GM21526 (cell line): Measurements from ENCODE around the gene PARD3.

Experiments
- ATAC-seq: cut with Tn5 transposase; IDR thresholded peaks from one replicate; pipeline ENCODE4 v1.9.1; 2021; ENCODE audit warnings: moderate library complexity; ENCODE audit not compliant: unreplicated experiment, low FRiP score

Gene PARD3

DNA sequence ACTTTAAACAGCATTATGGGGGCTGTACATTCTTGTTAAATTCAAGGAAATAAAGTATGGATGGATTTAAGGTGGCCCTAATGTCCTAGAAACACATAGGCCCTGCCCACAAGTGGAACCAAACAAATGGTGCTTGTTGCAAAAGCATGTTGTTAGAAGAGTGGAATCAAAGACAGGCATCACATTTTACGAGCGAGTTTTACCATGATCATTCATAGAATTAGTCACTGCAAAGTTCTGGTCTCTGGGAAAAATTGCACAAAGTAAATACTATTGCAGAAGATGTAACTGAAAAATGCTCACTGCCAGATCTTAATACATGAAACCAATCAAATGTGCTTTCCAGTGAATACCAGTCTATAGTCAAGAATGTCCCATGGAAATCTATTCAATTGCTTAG is 677.1 kb downstream of the PARD3 start:
- no peak for ATAC-seq

DNA sequence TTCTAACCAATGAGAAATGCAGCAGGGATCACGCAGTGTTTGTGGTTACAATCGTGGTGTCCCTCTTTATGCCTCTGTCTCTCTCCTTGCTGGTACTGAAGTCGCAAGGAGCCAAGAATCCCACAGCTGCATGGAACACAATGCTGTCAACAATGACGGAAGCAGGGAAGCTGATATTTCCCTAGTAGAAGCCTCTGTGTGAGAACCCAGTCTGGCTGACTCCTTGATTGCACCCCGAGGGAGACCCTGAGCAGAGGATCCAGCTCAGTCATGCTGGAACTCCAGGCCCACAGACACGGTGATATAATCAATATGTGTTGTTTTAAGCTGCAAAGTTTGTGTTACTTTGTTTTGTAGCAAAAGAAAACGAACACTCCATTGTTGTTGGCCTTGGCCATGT is 677.9 kb downstream of the PARD3 start:
- no peak for ATAC-seq

DNA sequence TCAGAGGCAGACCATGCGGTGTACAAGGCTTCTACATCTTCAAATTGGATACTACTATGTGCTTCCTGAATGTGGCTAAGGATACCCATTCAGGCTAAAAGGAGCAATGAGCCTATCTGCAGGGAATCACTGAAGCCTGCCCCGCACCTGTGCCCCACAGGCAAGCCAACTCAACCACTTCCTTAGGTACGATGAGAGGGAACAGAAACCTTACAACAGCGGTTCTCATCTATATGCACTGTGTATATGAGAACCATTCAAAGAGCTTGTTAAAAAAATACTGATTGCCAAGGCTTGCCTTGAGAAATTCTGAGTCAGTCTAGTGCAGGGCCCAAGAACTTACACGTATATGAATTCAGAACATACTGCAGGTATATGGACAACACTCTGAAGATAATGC is 679.6 kb downstream of the PARD3 start:
- no peak for ATAC-seq

DNA sequence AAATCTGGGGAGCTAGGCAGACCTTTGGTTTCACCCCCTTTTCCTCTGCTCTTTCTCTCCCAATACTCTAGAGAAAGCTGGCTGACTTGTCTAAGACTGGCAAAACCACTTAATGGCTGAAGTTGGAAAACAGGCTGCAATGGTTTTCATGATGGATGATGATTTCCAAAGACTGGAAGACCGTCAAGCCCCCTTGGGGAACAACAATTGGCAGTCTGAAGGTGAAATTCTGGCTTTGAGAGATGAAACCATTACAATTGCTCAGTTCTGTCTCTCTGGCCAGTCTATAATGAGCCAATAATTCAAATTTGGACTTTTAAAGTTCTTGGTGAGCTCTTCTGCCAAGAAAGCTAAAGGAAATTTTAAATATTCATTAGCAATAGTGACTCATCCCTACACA is 680.5 kb downstream of the PARD3 start:
- no peak for ATAC-seq

DNA sequence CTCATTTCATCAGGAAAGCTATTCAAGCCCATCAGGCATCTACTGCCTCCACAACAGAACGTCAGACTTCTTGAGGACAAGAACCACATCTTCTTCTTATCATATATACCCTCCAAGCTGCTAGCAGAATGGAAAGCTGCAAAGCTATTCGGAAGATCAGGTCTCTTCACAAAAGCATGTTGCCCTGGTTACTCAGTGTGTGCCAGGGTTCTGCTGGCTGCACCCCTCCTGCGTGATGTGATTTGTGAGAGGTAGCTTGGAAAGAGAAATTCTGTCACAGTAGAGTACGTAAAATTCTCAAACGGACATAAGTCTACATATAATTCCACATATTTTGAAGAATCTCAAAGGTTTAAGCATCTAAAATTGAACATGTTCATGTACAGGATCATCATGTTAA is 681.7 kb downstream of the PARD3 start:
- no peak for ATAC-seq

DNA sequence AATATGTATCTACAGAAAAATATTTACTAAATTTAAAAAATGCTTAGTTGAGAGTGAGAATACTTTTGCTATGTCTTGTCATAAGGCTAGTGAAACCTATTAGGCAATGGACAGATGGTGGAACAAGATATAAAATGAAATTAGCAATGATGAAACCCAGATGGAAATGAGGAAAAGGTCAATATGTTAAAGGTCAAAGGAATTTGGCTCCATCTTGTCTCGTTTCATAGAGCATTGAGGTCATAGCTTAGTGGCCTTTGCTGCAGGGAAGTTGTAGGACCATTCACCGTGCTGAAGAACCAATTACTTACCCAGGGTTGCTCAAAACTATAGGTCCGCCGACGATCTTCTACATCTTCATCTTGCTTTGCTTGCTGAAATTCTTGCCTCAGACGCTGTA is 683.9 kb downstream of the PARD3 start:
- no peak for ATAC-seq

DNA sequence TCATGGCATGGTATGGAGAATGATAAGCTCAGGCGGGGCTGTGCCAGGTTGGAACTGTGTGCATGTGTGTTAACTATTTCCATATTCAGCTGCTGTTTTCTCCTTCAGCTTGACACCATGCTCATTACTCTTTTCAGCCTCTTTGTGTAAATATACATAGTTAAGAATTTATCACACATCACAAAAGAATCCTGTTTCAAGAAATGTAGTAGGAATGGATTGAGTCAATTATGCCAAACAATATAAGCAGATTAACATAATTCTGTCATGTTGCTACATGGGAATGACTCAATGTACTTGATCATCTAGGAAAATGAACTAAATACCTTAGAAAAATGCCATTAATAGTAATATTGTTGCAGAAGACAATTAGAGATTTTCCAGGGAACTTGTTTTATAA is 687.4 kb downstream of the PARD3 start:
- ATAC-seq: no peak

GRCh38 chr10:34126371-34127151 is 688.5 kb downstream of the PARD3 start:
- ATAC-seq: no peak

DNA sequence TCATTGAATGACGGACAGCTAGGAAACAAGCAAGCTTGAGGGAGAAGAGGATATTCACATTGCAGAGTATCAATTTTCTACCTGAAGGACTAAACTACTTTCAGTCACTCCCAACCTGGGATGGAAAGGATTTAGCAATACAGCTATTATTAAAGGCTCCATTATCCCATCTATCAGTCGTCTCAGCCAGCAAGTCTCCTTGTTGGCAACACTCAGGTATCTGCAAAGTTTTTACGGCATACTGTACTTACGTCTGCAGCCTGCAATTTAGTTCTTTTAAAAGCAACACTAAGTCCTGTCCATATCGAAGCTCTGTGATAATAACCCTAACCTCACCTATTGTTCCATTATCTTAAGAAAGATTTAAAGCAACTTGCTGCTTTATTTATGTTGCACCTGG is 689.4 kb downstream of the PARD3 start:
- ATAC-seq: no peak

- ATAC-seq: no peak
Observed at GRCh38 chr10:34124522-34125035, 690.5 kb downstream of the PARD3 start.

DNA sequence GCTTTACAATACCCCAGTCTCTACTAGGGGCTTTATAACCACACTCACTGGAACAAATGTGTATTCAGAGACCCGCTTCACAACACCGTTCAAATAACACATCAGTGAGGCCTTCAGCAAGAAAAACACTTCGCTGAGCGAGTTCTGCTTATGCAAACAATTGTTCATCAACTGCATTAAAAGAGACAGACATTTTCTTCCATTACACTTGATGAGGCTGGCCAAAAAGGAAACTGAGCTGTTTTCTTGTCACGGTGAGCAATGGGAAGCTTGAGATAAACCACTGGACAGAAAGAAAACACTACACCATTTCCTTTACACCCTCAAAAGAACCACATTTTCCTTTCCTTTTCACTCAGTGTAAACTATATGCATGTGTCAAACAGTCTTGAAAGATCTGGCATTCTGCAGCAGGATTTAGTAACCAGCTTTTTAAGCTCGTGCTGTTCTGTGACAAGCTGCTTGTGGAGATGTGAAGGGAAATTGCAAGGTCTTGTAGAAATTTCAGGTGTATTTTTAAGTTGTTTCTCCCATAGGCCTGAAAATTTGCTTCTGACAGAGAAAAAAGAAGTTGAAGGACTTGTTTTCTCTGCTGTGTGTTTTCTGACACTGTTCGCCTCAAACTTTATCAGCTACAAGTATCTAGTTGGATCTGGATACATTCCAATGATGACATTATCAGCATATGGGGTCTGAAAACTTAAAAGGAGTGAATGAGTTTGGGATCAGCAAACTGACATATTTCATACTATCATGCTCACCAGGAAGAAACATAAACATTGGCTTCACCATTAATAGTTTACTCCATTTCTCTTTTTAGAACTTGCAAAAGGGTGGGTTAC is 693.1 kb downstream of the PARD3 start:
- ATAC-seq: no peak

DNA sequence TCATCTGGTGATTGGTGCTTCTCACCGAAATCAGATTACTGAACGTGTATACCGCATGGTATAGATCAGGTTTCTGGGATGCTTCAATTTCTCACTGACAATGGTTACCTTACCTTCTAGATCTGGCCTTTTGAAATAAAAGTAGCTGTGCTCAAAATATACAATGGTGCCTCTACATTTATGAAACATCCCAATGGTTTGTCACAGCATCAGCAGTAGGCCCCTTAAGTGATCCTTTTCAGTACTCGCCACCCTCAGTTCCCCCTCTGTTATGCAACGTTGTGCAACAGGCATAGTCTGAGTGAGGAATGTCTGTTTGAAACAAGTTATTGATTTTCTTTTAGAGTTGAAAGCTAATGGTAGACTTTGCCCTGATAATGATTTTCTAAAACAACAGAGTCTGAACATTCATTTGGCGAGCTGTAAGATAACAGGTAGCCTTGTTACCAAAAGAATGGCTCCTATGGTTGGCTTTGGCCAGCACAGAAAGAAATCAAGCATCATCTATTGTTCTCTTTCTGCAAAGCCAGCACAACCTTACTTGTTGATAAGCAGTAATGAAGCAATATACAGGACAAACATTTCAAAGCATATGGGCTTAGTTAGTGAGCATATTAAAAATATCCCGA is 693.9 kb downstream of the PARD3 start:
- ATAC-seq: no peak

GRCh38 chr10:34119456-34119855 is 695.6 kb downstream of the PARD3 start:
- ATAC-seq: no peak

DNA sequence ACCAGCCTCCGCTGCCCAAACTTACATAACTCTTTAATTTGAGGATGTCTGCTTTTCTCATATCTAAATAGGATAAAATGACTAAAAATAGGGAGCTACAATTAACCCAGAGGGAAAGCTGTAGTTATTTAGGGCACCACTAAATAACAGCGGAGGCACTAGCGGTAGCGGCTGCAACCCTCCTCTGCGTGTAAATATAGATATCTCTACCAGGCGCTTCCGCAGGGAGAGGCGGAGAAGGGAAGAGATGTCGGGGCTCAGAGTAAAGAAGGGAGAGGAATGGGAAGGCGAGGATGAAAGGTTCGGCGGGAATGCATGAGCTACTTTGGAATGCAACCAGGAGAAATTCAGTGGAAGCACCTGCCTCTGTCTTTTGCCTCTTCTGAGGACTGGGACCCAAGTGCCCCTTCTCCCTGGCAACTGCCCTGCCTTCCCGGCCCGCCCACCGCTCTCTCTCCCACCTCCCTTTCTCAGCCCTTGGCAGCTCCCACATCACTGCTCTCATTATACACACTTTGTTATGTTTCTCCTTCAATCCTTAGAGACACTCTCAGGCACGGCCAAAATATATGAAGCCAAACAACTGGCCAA is 698.3 kb downstream of the PARD3 start:
- no peak for ATAC-seq

DNA sequence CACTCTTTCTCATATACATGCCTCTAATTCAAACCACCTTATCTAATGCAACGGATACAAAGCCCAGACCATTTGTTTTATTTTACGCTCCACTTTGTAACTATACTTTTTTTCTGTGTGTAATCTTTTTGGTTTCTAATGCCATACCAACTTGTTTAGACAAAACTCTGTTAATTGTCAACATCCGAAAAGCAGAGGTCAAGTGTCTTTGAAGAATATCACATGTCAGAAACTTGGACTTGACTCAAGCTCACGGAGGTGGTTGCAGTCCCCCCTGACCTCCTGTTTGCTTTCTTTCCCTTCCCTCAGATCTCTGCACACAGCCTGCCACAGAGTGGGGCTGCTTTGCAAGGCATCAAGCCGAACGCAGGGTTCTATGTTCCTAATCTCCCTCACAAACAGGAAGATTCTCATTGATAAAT is 698.9 kb downstream of the PARD3 start:
- no peak for ATAC-seq

- ATAC-seq: no peak
Observed at GRCh38 chr10:34114914-34115313, 700.2 kb downstream of the PARD3 start.

DNA sequence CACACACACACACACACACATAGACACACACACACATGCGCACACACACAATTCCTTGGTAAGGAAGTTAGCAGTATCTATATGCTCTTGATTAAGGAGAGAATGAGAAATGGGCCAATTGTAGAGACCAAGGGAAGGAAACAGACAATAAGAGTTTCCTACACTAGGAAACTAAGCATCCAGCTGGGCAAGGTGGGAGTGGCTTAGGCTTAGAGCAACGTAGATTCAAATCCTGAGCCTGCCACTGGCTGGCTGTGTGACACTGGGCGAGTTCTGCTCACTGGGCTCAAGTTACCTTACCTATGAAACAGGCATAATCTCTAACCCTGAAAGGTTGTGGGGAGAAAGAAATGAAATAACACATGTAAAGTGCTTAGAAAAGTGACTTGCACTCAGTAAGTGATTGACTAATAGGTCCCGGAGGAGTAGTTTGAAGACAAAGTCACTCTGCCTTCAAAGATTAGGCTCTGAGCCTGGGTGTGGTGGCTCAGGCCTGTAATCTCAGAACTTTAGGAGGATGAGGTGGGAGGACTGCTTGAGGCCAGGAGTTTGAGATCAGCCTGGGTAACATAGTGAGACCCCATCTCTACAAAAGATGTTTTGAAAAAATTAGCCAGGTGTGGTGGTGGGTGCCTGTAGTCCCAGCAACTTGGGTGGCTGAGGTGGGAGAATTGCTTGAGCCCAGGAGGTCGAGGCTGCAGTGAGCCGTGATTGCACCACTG is 701.4 kb downstream of the PARD3 start:
- no peak for ATAC-seq

DNA sequence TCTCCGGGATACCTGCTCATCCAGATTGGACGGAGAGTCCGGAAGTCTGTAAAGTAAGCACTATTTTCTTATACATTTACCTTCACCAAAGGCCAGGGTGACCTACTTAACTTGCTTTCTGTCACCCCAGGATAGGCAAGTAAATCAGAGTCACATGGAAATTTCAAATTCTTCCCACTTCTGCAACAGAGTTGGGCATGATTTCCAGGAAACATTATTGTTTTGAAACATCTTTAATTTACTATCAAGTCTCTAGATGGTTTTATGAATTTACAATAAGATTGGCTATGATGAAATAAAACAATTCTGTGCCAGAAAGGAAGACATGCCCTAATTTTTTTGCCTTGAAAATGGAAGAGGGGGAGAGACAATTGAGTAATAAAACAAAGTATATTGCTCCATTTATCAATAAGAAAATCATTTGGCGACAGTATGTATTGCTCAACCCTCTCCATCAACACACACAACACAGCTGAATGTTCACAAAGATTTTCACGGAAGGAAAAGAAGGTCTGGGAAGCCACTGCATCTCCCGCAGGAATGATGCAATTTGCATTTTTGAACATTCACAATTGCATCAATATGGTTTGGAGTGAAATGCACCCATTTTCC is 702.8 kb downstream of the PARD3 start:
- ATAC-seq: no peak

DNA sequence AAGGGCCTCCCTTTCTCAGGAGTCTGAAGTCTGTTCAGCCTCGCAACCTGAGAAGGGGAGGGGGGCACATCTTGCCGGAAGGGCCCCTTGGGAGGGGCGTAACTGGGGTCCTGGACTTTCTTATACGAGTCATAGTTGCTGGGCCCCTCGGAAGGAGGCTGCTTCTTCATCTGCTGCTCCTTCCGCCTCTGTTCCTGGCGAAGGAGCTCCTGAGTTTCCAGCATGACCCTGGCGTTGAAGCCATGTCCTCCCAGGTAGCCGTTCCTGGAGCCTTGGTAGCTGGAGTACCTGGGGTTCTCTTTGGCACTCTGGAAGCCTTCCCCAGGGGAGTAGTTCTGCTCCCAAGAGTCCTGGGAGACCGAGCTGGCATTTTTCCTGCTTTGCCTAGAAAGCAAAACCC is 703.9 kb downstream of the PARD3 start:
- no peak for ATAC-seq
